K562 (cell line): ENCODE results near the gene CEP135. TPM values are rescaled to one million over a fixed set of nuclear protein-coding genes. Genes with fewer than 3 reads are reported as not detected.

ENCODE experiments used
- ATAC-seq: fragments of 200-7000 bp; cut with Tn5 transposase; 3 replicates; pipeline ENCODE4 v1.9.1; 2020; ENCODE audit warnings: moderate library complexity
- BruUV-seq: library from RNA; stranded (reverse); fragments of 400-500 nt; replicated peaks from 2 replicates; lab custom pipeline; 2021; lab: Mats Ljungman, UMichigan
- CTCF ChIA-PET: fragments of 300-600 bp; formaldehyde crosslinking; extraction: SDS; loops from one replicate; lab custom pipeline; 2021; ENCODE audit warnings: low intra/inter-chr PET ratio; lab: Yijun Ruan, JAX
- POLR2A ChIA-PET: fragments of 300-600, 350-650 bp; sonication (Branson Sonifier 250); formaldehyde crosslinking; extraction: SDS; loops from one replicate; lab custom pipeline; 2021; ENCODE audit warnings: antibody characterized with exemption, inconsistent platforms; lab: Yijun Ruan, JAX
- DNase-seq, 4 experiments: peaks; one replicate each; pipeline versions ENCODE4 v3.0.0 to v3.0.0-alpha.2; 2011 to 2018; ENCODE audit warnings: low spot score in 3 of 4, mixed read lengths in 3 of 4; ENCODE audit errors: extremely low read depth in 1 of 4
- FAIRE-seq: peaks from 2 replicates; lab custom pipeline; 2011; peaks lifted over from hg19 to GRCh38; lab: Jason Lieb, UNC
- H2AFZ ChIP-seq: 2 replicates; pipeline ENCODE4 v1.6.0; 2011; ENCODE audit warnings: low read depth, low read length, control low read depth, inconsistent platforms
- H3K27ac ChIP-seq: fragments of 200-600 bp; 3 replicates; pipeline ENCODE4 v1.8.0; 2011; ENCODE audit warnings: low read depth, mild to moderate bottlenecking, control low read depth, inconsistent platforms, low read length, moderate library complexity, mixed read lengths; ENCODE audit errors: extremely low read depth
- H3K27me3 ChIP-seq, 2 experiments: fragments of 300-600 bp in 1 of 2; 2 replicates in 1 of 2; 3 replicates in 1 of 2; pipeline versions ENCODE4 v1.6.0 to v1.8.0; 2011; ENCODE audit warnings: inconsistent platforms in 2 of 2, low read length in 2 of 2, mild to moderate bottlenecking in 1 of 2, mixed read lengths in 1 of 2, moderate library complexity in 1 of 2; ENCODE audit not compliant: control insufficient read depth in 2 of 2, insufficient read depth in 2 of 2
- H3K36me3 ChIP-seq: fragments of 300-600 bp; 3 replicates; pipeline ENCODE4 v1.8.0; 2011; ENCODE audit warnings: mild to moderate bottlenecking, low read length, inconsistent platforms; ENCODE audit not compliant: control insufficient read depth, insufficient read depth
- H3K4me1 ChIP-seq, 2 experiments: fragments of 200-600 bp in 1 of 2; replicated peaks in 1 of 2; 2 replicates in 1 of 2; 3 replicates in 1 of 2; pipeline versions ENCODE4 v1.5.1 to v1.8.0; 2011; ENCODE audit warnings: inconsistent platforms in 2 of 2, low read length in 2 of 2, mild to moderate bottlenecking in 1 of 2, mixed read lengths in 1 of 2, moderate library complexity in 1 of 2; ENCODE audit not compliant: control insufficient read depth in 2 of 2, insufficient read depth in 2 of 2
- H3K4me2 ChIP-seq: 2 replicates; pipeline ENCODE4 v1.6.1; 2011; ENCODE audit warnings: low read length, control low read depth, inconsistent platforms, mixed read lengths; ENCODE audit not compliant: insufficient read depth
- H3K4me3 ChIP-seq: fragments of 200-600 bp; sonication (generic), shearing (Covaris generic); 2 replicates; pipeline ENCODE4 v1.5.1; 2016; ENCODE audit warnings: control low read depth, inconsistent platforms
- H3K79me2 ChIP-seq: fragments of 200-600 bp; 3 replicates; pipeline ENCODE4 v1.8.0; 2011; ENCODE audit warnings: low read length, inconsistent platforms; ENCODE audit not compliant: control insufficient read depth, insufficient read depth
- H3K9ac ChIP-seq, 2 experiments: 2 replicates each; pipeline versions ENCODE4 v1.6.0 to v1.6.1; 2011; ENCODE audit warnings: low read depth in 2 of 2, low read length in 2 of 2, control low read depth in 1 of 2, inconsistent platforms in 1 of 2, mild to moderate bottlenecking in 1 of 2, mixed read lengths in 1 of 2; ENCODE audit not compliant: insufficient read depth in 1 of 2
- H3K9me1 ChIP-seq: one replicate; pipeline ENCODE4 v1.6.0; 2011; ENCODE audit warnings: inconsistent platforms, mild to moderate bottlenecking, low read length, moderate library complexity; ENCODE audit not compliant: control insufficient read depth, insufficient read depth
- H3K9me3 ChIP-seq: replicated peaks from 2 replicates; pipeline ENCODE4 v1.5.1; 2011; ENCODE audit warnings: low read depth, low read length, inconsistent platforms; ENCODE audit not compliant: control insufficient read depth, insufficient read depth
- H4K20me1 ChIP-seq: replicated peaks from 2 replicates; pipeline ENCODE4 v1.6.1; 2011; ENCODE audit warnings: low read length, inconsistent platforms, mixed read lengths; ENCODE audit not compliant: control insufficient read depth, insufficient read depth
- HDAC3 ChIP-seq: fragments of 450-650 bp; IDR thresholded peaks from 2 replicates; pipeline ENCODE4 v1.6.1; 2018; ENCODE audit warnings: borderline replicate concordance, mild to moderate bottlenecking, moderate library complexity; ENCODE audit not compliant: partially characterized antibody
- SPI1 ChIP-seq: IDR thresholded peaks from 2 replicates; pipeline ENCODE4 v1.6.1; 2011; ENCODE audit warnings: low read depth, low read length, control low read depth, borderline replicate concordance
- WGBS: fragments of 100-300 bp; shearing (Covaris generic); methylation state at CpG from one replicate; pipeline ENCODE4 v1.1.6; 2016; ENCODE audit warnings: low coverage, mixed read lengths; ENCODE audit not compliant: insufficient coverage; ENCODE audit errors: missing lambda C conversion rate; 5-methylcytosine and 5-hydroxymethylcytosine counted together
- in situ Hi-C: fragments of 300-500 bp; cut with MboI; formaldehyde crosslinking; loops from 4 replicates; pipeline ENCODE4 v1.15.0; 2018; ENCODE audit warnings: inconsistent platforms, mixed read lengths
- intact Hi-C: fragments of 100-400 bp; cut with micrococcal nuclease; formaldehyde crosslinking; loops from 2 replicates; pipeline ENCODE4 v1.14.2; 2022
- polyA plus RNA-seq, 8 experiments: library from polyadenylated mRNA; depleted of rRNA in 4 of 8; stranded (reverse) in 5 of 8; unstranded in 3 of 8; fragments of >200 nt; fragmentation: Nextera tagmentation in 2 of 8; fragmentation: Illumina TruSeq in 1 of 8; extraction: Ambion mirVana in 2 of 8; extraction: Trizol in 1 of 8; gene quantifications; 2 replicates each; pipeline versions ENCODE4 v1.2.1 to v1.2.3, GENCODE V29; 2011 to 2014; ENCODE audit warnings: inconsistent platforms in 1 of 8, missing spikeins in 1 of 8
- total RNA-seq, 7 experiments: library from RNA; depleted of rRNA in 6 of 7; stranded (reverse); fragments of >200 nt in 6 of 7; fragmentation: Illumina TruSeq in 2 of 7; extraction: Trizol in 2 of 7; gene quantifications; 2 replicates each; pipeline versions ENCODE4 v1.2.1 to v1.2.3, GENCODE V29; 2011 to 2021; ENCODE audit warnings: low replicate concordance in 1 of 7
- TF ChIP-seq, protein P1 (sequence below): fragments of 250-450 bp; sonication (Bioruptor Pico); IDR thresholded peaks from 2 replicates; pipeline ENCODE4 v1.5.0; 2021

The CEP135 gene
- total and polyA plus RNA-seq, 9 of the 15 experiments (the other 6 are each of a cell fraction or from before 2014, with no cell fraction given): 3.1 to 18.9 (median 15.3) TPM

GRCh38 chr4:55926610-55927009, 22.1 kb upstream of the CEP135 start (continued):
- no peak for TF ChIP-seq HDAC3

GRCh38 chr4:55927803-55928437, 20.8 kb upstream of the CEP135 start:
- no peaks in the 10 kb centered on the region; a peak in 1 of 5 replicates for H3K4me1 ChIP-seq
- H3K9me1 ChIP-seq: no peaks in the 10 kb centered on the region
- H3K9me3 ChIP-seq: no peaks in the 10 kb centered on the region
- H4K20me1 ChIP-seq: no peaks in the 10 kb centered on the region
- in situ Hi-C loops: no loop called here
- no peaks in the 10 kb centered on the region for H3K79me2 ChIP-seq
- no peak for DNase-seq
- CTCF ChIA-PET: no interaction called here
- no peak overlapping the region for H3K27ac ChIP-seq
- H2AFZ ChIP-seq: no peak overlapping the region
- 0% methylated on average over 2 of the region's 2 CpGs for WGBS
- POLR2A ChIA-PET: no interaction called here
- H3K36me3 ChIP-seq: no peaks in the 10 kb centered on the region
- no TSS peak for BruUV-seq
- no peak for ATAC-seq
- intact Hi-C loops: no loop called here
- H3K9ac ChIP-seq: no peak overlapping the region
- no peak overlapping the region for H3K4me3 ChIP-seq
- TF ChIP-seq SPI1: peak; percentile 66; the same call in 1 of the 2 replicates
- TF ChIP-seq, protein P1, sequence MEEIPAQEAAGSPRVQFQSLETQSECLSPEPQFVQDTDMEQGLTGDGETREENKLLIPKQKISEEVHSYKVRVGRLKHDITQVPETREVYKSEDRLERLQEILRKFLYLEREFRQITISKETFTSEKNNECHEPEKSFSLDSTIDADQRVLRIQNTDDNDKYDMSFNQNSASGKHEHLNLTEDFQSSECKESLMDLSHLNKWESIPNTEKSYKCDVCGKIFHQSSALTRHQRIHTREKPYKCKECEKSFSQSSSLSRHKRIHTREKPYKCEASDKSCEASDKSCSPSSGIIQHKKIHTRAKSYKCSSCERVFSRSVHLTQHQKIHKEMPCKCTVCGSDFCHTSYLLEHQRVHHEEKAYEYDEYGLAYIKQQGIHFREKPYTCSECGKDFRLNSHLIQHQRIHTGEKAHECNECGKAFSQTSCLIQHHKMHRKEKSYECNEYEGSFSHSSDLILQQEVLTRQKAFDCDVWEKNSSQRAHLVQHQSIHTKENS (CRISPR knock-in tag): no peak
- H3K4me2 ChIP-seq: no peak overlapping the region
- no peak for FAIRE-seq
- H3K27me3 ChIP-seq: peaks cover 0 to 7% of the 10 kb centered on the region in 2 experiments; a peak in 1 of 5 replicates
